HG02763 (cell line): ENCODE measurements around the gene FRRS1.
A peak's percentile ranks its signal among the peaks of the same experiment; 100 is the strongest.
"Not testable (repeated sequence)": the region's sequence is repeated elsewhere in the genome, so short reads cannot be mapped to it uniquely, and the experiment has no call there.

Source experiments
- ATAC-seq: cut with Tn5 transposase; IDR thresholded peaks from one replicate; pipeline ENCODE4 v1.9.1; 2021; ENCODE audit warnings: mild to moderate bottlenecking, moderate library complexity; ENCODE audit not compliant: unreplicated experiment

Gene FRRS1, protein sequence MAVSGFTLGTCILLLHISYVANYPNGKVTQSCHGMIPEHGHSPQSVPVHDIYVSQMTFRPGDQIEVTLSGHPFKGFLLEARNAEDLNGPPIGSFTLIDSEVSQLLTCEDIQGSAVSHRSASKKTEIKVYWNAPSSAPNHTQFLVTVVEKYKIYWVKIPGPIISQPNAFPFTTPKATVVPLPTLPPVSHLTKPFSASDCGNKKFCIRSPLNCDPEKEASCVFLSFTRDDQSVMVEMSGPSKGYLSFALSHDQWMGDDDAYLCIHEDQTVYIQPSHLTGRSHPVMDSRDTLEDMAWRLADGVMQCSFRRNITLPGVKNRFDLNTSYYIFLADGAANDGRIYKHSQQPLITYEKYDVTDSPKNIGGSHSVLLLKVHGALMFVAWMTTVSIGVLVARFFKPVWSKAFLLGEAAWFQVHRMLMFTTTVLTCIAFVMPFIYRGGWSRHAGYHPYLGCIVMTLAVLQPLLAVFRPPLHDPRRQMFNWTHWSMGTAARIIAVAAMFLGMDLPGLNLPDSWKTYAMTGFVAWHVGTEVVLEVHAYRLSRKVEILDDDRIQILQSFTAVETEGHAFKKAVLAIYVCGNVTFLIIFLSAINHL

DNA sequence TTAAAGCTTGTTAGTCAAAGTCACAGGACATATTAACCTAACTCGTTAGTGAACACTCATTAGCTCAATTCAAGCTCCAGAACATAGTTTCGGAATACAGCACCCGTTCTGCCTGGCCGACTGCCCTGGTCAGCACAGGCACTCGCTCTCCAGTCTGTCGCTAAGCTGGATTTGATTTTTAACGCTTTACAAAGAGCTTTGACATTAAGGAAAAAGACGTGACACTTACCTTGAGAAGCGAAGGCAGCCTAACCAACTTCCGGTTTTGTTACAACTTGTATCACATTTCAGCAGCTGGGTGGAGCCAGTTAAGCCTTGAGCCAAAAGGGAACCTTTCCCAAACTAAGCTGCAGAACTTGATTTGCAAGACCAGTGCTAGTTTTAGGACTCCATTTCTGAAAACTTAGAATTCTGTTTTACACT, at the start of gene FRRS1:
Gene FRRS1 (minus strand): TSS at position 258 of the 423 bp plus-strand sequence. CDS start 17,867 bp downstream, outside the sequence.
- peak; percentile 92 for ATAC-seq

DNA sequence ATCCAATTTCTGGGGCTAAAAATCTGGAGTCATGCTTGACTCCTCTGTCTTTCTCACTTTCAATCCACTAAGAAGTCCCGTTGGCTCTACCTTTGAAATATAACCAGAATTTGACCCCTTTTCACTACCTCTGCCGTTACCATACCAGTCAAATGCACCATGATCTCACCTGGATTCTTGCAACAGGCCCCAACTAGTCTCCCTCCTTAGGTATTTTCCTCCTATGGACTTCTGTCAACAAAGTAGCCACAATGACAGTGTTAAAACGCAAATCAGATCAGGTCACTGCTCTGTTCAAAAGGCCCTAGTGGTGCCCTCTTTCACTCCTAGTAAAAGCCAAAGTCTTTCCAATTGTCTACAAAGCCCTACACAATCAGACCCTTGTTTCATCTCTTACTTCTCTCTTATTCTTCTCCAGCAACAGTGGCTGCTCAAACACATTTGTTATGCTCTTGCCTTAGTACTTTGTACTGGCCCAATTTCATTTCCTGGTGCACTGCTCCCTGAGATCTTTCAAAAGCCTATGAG, 48.0 kb upstream of the FRRS1 start:
- no peak for ATAC-seq

DNA sequence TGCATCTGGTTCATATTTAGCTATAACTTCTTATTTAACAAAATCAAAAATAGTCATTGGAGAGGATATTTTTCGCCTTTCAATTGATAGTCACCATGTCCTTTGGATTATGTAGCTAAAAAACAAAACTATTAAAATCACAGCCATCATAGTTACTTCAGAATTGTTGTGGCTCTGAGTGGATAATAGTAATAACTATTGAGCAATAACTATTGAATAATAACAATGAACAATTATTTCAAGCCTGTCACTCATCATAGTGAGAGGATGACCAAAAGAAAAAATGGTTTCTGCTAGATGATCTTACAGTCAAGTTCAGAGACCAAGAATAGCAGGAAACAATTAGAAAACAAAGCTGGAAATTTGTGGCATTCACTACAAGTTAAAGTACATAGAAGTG, 45.3 kb upstream of the FRRS1 start:
- no peak for ATAC-seq

DNA sequence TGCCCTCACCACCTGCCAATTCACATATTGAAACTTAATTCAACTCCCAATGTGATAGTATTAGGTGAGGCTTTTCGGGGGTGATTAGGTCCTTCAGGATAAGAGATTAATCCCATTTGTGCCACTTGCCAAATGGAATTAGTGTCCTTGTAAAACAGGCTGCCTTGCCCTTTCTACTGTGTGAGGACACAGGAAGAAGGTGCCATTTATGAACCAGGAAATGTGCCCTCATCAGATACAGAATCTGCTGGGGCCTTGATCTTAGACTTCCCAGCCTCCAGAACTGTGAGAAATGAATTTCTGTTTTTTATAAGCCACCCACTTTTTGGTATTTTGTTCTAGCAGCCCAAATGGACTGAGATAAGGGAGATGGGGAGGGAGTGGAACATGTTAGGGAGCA, 44.6 kb upstream of the FRRS1 start:
- no peak for ATAC-seq

DNA sequence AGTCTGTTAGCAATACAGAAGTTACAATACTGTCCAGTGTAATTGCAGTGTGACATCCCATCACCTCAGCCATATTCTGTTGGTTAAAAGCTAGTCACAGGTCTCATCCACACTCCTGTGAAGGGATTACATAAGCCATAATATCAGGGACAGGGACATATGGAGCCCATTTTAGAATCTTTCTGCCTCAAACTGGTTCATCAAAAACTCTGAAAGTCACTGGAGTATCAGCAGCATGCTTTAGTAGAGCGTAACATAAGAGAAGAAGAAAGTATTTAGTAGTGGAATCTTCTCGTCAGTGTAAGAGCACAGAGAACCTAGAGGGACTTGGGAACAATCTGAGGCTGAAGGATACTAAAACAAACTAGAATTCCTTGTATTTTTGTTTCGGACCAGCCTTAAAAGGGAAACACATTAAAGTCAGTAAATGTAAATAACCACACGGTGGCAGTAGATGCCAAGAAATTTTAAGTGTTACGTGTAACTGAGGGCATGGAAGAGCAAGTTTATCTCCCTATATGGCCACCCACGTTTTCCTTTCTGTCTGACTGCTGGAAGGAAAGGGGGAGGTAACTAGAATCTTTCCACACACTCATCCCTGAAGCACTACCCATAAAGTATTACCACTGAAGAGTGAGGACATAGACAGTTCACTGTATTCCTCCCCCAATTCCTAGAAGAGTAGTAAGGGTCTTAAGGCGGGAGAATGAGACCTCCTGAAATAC, 42.1 kb upstream of the FRRS1 start:
- ATAC-seq = peak; percentile 85

DNA sequence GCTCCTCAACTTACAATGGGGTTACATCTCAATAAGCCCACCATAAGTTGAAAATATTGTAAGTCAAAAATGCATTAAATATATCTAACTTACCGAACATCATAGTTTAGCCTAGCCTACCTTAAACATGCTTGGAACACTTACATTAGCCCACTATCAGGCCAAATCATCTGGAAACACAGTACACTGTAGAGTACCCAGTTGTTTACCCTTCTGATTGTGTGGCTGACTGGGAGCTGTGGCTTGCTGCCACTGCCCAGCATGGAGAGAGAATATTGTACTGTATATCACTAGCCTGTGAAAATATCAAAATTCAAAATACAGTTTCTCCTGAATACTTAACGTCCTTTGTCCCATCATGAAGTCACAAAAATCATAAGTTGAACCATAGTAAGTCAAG, 40.4 kb upstream of the FRRS1 start:
- ATAC-seq = no peak

DNA sequence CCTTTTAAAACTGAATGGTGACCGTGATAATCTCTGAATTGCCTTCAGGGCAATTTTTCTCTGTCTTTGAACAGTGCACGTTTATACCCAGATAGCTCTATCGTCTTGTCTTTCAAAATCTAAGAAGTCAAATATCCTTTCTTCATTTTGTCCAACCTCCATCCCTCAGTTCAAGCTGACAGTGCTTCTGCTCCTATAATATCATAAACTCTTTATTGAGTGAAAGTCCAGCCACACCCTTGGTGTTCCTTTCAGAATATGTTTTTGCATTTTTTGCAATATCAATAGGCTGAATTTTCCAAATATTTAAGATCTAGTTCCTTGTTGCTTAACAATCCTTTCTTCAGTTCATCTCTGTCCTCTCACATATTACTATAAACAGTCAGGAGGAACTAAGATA, 35.1 kb upstream of the FRRS1 start:
- no peak for ATAC-seq

DNA sequence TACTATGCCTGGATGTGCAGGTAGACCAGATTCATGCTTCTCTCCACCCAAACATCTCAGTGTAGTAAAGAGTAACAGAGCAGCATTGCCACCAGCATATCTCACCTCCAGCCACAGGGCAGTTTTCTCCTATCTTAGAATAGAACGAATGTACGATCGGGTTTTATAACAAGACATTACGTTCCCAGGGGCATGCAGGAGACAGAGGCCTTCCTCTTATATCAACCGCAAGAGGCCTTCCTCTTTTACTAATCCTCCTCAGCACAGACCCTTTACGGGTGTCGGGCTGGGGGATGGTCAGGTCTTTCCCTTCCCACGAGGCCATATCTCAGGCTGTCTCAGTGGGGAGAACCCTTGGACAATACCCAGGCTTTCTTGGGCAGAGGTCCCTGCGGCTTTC, 27.4 kb upstream of the FRRS1 start:
- ATAC-seq = not testable (repeated sequence)

DNA sequence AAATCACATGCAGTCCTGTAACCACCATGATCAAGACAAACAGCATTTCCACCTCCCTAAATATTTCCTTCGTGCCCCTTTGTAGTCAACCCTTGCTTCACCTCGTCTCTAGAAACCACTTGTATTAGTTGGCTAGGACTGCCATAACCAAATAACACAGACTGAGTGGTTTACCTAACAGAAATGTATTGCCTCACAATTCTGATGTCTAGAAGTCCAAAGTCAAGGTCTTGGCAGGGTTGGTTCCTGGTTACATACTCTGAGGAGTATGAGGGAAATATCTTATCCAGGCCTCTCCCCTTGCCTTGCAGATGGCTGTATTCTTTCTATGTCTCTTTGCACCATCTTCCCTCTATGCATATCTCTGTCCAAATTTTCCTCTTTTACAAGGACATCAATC, 23.3 kb upstream of the FRRS1 start:
- ATAC-seq = no peak

DNA sequence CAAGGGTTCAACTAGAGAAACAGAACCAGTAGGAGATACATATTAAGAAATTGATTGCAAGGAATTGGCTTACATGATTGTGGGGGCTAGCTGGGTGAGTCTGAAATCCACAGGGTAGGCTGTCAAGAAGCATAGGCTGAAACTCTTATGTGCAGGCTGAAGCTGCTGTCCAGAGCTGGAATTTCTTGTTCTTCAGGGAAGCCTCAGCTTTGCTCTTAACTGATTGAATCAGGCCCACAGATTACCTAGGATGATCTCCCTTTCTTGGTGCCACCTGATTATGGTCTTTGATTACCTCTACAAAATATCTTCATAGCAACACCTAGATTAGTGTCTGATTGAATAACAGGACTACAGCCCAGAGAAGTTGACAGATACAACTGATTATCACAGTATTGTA, 22.5 kb upstream of the FRRS1 start:
- no peak for ATAC-seq

DNA sequence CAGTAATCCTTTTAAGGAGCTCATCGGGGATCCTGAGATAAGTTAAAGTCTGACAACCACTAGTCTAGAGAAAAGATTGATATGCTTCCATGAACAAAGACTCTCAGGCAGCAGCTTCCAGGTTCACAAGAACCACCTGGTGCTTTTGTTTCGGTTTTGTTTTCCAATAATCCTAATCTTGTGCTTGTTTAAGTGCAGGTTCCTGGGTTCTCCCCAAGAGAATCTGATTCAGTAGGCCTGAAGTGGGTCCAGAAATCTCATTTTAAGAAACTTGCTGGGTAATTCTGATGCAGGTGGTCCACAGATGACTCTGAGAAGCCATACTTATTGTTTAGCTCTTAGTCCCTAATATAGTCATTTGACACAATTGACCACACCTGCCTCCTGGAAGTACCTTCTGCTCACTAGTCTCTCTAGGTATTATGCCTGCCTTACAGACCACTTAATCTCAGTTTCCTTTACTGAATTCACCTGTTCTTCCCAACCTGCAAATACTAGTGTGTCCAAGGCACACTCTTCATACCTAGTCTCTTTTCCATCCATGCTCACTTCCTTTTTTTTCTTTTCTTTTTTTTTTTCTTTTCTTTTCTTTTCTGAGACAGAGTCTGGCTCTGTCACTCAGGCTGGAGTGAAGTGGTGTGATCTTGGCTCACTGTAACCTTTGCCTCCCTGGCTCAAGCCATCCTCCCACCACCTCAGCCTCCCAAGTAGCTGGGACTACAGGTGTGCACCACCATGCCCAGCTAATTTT, 20.5 kb upstream of the FRRS1 start:
- peak; percentile 61 for ATAC-seq

DNA sequence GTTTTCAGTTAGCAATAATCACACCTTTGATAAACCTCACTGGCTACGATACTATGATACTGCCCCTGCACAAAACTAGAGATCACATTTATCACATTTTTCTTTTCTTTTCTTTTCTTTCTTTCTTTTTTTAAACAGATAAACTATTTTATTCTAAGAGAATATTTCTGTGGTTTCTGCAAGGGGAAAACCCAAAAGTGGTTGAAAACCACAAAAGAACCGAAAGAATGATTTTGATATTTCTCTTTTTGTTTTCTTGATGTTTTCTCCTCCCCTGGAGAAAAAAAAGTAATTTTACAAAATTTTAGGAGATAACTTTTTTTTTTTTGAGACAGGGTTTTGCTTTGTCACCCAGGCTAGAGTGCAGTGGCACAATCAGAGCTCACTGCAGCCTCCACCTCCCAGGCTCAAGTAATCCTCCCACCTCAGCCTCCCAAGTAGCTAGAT, 18.4 kb upstream of the FRRS1 start:
- no peak for ATAC-seq

DNA sequence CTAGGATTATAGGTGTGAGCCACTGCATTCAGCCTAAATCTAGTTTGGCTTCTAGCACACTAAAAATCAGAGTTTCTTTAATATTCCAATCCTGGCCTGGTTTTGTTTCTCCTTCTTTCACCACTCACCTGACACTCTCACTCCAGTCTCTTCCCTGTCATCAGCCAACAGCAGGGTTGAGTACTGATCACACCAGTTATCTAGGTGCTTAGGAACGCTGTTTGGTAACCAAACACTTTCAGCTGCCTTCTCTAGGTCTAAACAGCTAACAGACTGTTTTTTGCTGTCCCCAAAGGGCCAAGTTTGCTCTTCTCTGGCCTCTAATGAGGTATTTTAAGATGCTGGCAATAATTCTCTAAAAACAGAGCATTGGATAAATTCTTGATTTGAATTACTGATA, 17.7 kb upstream of the FRRS1 start:
- no peak for ATAC-seq

DNA sequence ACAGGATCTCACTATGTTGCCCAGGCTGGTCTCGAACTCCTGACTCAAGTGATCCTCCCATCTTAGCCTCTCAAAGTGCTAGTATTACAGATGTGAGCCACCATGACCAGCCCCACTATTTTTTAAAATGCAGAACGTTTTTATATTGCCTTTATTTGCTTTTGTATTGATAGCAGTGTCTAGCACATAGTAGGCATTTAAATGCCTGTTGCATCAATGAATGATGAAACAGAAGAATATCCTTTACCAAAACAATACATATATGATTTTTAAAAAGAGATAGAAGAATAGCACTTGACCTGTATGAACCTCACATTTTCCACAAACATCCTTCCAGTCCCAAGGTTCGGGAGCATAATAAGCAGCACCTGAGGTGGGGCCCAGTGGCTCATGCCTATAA, 16.5 kb upstream of the FRRS1 start:
- ATAC-seq = no peak

DNA sequence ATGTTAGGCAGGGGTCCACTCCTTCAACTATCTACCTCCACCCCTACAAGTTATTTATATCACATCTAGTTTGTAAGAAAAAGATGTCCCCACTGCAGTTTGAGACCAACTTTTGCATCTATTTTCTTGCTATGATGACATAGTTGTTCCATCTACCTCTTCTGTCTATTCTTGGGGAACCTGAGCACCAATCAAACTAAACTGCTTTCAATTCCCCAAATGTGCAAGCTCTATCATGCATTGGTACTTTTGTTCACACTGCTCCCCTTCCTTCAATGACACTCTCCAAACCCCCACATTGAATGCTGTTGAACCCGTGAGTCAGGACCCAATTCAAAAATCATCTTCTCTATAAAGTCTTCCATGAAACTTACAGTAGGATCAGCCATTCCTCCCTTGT, 16.0 kb upstream of the FRRS1 start:
- no peak for ATAC-seq

DNA sequence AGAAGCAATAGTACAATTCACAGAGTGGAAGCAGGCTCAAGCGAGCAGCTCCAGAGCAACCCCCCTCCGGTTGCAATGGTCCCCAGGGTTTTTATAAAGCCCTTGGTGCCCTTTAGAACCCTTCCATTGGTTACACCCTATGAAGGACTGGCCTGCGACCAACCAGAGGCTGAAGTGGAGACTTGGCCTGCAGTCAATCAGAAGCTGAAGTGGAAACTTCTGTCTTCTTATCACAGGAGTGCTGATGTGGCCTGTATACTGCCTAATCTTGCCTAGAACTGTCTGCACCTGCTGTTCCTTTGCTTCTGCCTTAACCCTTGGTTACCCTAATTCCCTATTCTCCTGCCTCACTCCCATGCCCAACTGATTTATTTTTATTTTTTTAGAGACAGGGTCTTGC, 15.4 kb upstream of the FRRS1 start:
- no peak for ATAC-seq

DNA sequence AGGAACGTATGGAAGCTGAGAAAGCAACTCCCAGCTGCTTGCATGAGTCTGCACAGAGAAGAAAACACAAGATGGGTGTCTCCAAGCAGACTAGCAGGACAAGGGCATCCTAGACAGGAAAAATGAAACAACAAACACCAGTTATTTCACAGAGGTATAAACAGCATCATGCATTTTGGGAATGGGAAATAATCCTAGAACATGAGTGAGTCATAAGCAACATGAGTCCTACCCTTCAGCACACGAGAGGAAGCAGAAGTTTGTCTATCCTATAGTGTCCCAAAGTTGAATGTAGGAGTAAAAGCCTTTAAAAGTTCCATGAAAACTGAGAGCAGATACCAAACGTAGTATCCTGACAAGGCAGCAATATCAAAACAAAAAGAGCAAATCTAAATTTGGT, 11.3 kb upstream of the FRRS1 start:
- ATAC-seq = no peak

DNA sequence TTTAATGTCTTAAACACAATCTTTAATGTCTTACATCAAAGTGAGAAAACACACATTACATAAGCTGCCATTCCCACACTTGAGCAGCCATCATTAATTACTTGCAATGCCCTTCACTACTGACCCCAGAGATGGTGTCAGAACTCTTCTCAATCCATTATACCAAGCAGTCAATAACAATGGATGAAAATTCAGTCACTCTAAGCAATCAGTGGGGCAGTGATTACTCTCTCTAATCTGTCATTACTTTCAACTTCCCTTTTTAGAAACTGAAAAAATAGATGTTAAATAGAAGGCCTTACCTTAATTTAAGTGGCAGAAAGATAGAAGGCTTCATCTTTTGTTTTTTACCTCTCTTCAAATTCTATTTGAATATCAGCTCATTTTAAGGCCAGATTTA, 9.7 kb upstream of the FRRS1 start:
- ATAC-seq = no peak

DNA sequence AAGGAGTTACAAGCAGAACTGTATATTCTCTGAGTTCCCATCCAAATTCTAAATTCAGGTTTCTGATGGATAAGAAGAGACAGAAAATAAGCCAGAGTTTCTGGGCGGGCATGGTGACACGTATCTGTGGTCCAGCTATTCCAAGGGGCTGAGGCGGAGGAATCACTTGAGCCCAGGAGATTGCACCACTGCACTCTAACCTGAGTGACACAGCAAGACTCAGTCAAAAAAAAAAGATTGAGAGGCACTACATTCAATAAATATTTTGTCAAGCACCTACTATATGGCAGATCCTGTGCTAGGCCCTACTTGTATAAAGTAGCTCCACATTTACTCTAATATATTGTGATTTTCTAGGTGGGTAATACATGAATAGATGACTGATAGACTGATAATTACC, 6.4 kb upstream of the FRRS1 start:
- no peak for ATAC-seq

DNA sequence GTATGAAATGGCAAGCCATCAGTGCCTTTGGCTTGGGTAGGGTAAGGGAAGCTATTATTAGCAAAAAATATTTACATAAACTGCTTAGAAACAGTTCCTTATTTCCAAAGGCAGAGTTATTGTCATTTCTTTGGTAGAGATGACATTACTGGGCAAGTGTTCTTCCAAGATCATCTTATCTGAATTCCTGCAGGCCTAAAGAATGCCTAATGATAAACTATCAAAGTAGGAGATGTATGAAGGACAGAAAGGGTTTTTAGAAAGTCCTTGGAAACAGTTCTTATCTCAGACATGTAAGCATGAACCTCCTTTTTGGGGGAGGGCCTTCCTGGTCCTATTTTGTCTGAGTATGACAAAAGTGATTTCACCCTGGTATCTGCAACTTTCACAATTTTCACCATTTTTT, 5.1 kb upstream of the FRRS1 start:
- ATAC-seq = no peak
